Astrocyte (in vitro differentiated cells and primary cell): ENCODE measurements around the gene CD59.

Source experiments
- EZH2 ChIP-seq: IDR thresholded peaks from 2 replicates; pipeline ENCODE4 v1.6.1; 2012; ENCODE audit warnings: mild to moderate bottlenecking, low read length, inconsistent platforms; ENCODE audit not compliant: insufficient read depth
- TF ChIP-seq, protein P1 (sequence below): IDR thresholded peaks from 2 replicates; pipeline ENCODE4 v1.5.1; 2011; ENCODE audit warnings: low read depth, mild to moderate bottlenecking, inconsistent platforms, low read length, moderate library complexity; ENCODE audit not compliant: insufficient read depth

GRCh38 chr11:33665350-33666106 lies 70.7 kb downstream of the CD59 start:
- TF ChIP-seq, protein P1, sequence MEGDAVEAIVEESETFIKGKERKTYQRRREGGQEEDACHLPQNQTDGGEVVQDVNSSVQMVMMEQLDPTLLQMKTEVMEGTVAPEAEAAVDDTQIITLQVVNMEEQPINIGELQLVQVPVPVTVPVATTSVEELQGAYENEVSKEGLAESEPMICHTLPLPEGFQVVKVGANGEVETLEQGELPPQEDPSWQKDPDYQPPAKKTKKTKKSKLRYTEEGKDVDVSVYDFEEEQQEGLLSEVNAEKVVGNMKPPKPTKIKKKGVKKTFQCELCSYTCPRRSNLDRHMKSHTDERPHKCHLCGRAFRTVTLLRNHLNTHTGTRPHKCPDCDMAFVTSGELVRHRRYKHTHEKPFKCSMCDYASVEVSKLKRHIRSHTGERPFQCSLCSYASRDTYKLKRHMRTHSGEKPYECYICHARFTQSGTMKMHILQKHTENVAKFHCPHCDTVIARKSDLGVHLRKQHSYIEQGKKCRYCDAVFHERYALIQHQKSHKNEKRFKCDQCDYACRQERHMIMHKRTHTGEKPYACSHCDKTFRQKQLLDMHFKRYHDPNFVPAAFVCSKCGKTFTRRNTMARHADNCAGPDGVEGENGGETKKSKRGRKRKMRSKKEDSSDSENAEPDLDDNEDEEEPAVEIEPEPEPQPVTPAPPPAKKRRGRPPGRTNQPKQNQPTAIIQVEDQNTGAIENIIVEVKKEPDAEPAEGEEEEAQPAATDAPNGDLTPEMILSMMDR = no peak
- no peak for TF ChIP-seq EZH2
